Occipital lobe (tissue), 2 donors: Measurements from ENCODE around the gene LGI1. TPM values are rescaled to one million over a fixed set of nuclear protein-coding genes. Genes with fewer than 3 reads are reported as not detected.
"Not testable (repeated sequence)": the region's sequence is repeated elsewhere in the genome, so short reads cannot be mapped to it uniquely, and the experiment has no call there.

Source experiments
- DNase-seq: peaks from one replicate; lab custom pipeline; 2025; lab: John Stamatoyannopoulos, UW
- total RNA-seq: library from RNA; depleted of rRNA; stranded (reverse); fragments of >200 nt; gene quantifications from one replicate; pipeline ENCODE4 v1.2.3, GENCODE V29; 2014

LGI1 gene
- total RNA-seq, 1 donor from 2014 or later, result 66.1 TPM

- no peak for DNase-seq
Measured at GRCh38 chr10:93806903-93807302, 49.2 kb downstream of the LGI1 start.

- DNase-seq, result no peak
Measured at GRCh38 chr10:93807371-93807770, 49.6 kb downstream of the LGI1 start.

DNA sequence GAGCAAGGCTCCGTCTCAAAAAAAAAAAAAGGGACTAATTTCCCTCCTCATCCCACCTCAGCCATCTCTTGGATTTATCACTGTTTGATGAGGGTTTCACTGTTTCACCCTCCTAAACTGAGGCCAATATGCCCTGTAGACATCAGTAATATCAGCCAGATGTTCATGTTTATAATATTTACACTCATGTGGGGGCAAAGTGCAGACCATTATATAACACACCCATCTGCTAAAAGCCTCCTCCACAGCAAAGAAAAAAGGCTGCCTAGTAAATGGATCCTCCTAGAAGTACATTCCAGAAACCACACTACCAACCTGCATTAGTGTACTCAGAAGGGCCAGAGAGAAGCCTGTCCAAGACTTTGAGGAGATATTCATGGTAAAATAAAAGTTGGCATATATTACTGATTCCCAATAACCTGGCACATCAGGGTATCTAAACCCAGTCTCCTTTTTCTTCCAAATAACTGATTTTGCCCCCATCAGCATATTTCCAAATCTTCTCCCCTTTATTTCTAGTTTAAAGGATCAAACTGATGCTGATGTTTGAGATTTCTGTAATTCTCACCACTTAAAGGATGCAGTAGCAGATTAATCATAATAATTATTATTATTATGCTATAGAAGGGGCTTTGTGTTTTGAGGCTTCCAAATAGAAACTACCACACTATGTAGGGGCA, 55.1 kb downstream of the LGI1 start:
- DNase-seq, result no peak

DNA sequence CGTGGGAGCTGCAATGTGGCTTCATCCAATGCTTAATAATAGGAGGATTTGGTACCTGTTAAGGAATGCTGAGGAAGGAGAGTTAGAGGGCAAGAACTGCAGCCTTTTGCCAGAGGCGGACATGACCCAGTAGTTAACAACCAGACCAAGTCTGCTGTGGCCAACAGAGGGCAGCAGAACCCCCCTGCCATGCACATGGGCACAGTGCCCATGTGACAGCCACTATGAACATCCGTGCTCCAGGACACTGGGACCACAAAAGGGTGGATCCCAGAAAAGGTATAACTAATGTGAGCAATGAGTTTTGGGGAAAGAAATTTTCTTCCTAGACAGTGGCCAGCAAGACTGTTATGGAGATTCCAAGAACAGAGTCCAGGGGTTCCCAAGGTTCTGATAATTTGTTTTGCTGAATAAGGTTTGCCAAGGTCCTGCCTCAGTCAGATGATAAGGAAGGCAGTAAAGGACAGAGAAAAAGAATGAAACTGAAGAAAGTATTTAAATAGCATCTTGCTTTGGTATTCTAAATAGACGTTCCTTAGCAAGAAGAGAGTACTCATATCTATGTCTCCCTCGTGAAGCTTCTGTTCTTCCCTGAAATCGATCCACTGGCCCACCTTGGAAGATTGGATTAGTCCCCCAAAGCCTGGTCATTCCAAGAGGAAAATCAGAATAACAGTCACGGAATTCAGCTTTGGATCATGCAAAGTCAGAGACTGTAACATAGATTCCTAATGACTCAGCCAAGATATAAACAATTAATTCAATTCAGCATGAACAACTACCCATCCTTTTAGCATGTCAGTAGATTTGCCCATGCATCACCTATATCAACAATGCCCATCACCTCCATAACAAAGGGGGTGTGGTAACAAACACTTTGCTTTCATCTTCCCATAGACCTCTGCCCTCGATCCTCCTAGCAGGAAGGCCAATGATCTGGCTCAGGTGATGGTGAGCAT, 56.0 kb downstream of the LGI1 start:
- DNase-seq, result peak; percentile 5

- DNase-seq, result no peak
Measured at GRCh38 chr10:93815304-93816096, 57.8 kb downstream of the LGI1 start.

GRCh38 chr10:93816123-93816747, 58.5 kb downstream of the LGI1 start:
- DNase-seq, result peak; percentile 2

DNA sequence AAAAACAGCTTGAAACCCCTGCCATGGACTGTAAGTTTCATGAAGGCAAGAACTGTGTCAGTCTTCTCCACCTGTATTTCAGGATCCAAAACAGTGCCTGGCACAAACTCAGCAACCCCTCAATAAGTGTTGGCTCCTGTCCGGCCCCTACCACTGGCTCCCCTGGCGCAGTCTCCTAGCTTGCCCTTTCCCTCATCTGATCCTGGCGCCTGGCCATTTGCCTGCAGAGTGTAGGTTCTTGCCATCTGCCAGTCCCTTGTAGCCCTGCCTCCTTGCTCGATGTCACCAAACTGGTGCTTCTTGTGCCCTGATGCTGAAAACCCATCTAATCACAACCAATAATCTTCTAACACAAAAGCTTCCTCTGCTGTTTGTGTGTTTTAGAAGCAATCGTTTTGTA, 60.4 kb downstream of the LGI1 start:
- no peak for DNase-seq

DNA sequence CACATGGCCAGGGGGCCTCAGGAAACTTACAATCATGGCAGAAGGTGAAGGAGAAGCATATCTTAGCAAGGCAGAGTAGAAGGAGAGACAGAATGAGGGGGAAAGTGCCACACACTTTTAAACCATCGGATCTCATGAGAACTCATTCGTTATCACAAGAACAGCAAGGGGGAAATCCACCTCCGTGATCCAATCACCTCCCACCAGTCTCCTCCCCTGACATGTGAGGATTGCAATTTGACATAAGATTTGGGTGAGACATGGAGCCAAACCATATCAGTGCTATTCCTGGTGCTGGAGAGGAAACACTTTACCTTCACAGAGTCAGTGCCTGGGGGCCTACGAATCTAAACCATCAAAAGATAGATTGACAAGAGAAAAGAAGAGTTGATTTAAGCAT, 61.8 kb downstream of the LGI1 start:
- DNase-seq, result no peak

GRCh38 chr10:93820434-93820833, 62.7 kb downstream of the LGI1 start:
- DNase-seq, result no peak

GRCh38 chr10:93821051-93821772, 63.5 kb downstream of the LGI1 start:
- DNase-seq, result no peak

DNA sequence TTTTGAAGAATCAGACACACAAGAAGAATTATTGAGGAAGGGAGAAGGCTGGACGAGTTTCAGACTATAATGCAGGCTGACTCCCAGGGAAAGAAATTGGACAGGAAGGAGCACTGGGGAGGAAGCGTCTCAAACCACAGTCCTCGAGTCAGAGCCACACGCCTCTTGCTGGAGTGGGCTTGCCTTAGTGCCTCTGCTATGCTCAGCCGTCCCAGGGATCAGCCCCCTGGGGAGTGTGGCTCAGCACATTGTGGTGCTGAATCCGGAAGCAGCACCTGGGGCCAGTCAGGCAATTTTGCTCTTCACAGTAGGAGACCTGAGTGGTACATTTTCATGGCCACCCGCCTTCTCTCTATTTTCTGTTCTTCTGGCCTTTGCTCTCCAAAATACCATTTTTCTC, 68.6 kb downstream of the LGI1 start:
- no peak for DNase-seq

GRCh38 chr10:93827056-93827804, 69.5 kb downstream of the LGI1 start:
- DNase-seq, result no peak

DNA sequence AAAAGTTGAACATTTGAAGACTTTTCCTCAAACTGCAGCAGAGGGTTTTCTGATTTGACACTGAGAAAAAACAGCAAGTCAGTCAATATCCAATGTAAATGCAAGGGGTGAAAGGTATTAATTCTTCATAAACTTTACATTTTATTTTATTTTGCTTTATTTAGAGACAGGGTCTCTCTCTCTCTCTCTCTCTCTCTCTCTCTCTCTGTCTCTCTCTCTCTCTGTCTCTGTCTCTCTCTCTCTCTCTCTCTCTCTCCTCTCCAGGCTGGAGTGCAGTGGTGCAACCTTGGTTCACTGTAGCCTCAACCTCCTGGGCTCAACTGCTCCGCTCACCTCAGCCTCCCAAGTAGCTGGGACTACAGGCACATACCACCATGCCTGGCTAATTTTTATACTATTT, 73.3 kb downstream of the LGI1 start:
- not testable (repeated sequence) for DNase-seq

- no peak for DNase-seq
Measured at GRCh38 chr10:93835770-93836169, 78.0 kb downstream of the LGI1 start.

- DNase-seq, result no peak
Measured at GRCh38 chr10:93837822-93838221, 80.1 kb downstream of the LGI1 start.

GRCh38 chr10:93838278-93838677, 80.5 kb downstream of the LGI1 start:
- no peak for DNase-seq

GRCh38 chr10:93841961-93842360, 84.2 kb downstream of the LGI1 start:
- no peak for DNase-seq

DNA sequence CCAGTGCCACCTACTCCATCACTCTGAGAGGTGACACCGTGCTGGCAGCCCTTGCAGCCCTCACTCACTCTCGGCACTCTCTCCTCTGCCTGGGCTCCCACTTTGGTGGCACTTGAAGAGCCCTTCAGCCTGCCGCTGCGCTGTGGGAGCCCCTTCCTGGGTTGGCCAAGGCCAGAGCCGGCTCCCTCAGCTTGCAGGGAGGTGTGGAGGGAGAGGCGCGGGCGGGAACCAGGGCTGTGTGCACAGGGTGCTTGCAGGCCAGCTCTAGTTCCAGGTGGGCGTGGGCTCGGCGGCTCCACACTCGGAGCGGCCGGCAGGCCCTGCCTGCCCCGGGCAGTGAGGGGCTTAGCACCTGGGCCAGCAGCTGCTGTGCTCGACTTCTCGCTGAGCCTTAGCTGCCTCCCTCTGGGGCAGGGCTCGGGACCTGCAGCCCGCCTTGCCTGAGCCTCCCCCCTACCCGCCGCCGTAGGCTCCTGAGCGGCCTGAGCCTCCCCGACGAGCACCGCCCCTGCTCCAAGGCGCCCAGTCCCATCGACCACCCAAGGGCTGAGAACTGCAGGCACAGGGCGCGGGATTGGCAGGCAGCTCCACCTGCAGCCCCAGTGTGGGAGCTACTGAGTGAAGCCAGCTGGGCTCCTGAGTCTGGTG, 87.4 kb downstream of the LGI1 start:
- DNase-seq, result no peak
